Gastroesophageal sphincter (tissue), 3 donors: ENCODE data around the gene MICU1.

Experiments used
- CTCF ChIP-seq, 4 experiments: fragments of 200-600 bp in 2 of 4; fragments of 450-650 bp in 2 of 4; sonication (generic) in 1 of 4; IDR thresholded peaks; one replicate each; pipeline ENCODE4 v1.5.1; 2017 to 2019; ENCODE audit warnings: antibody characterized with exemption in 4 of 4, mild to moderate bottlenecking in 2 of 4, moderate library complexity in 2 of 4
- EP300 ChIP-seq: sonication (generic); formaldehyde crosslinking; IDR thresholded peaks from one replicate; pipeline ENCODE4 v1.6.1; 2017; ENCODE audit warnings: antibody characterized with exemption, mild to moderate bottlenecking
- POLR2AphosphoS5 ChIP-seq: sonication (generic); formaldehyde crosslinking; IDR thresholded peaks from one replicate; pipeline ENCODE4 v1.6.1; 2017; ENCODE audit warnings: antibody characterized with exemption

GRCh38 chr10:72370201-72370722 lies 255.6 kb downstream of the MICU1 start:
- no peak for TF ChIP-seq POLR2AphosphoS5
- no peak for TF ChIP-seq CTCF (IDR thresholded peaks at IDR 0.05)
- no peak for TF ChIP-seq EP300
